ENCODE data around the gene PCP2.

The PCP2 gene

GRCh38 chr19:7670150-7670783 is 36.7 kb upstream of the PCP2 start:
- Mint-ChIP-seq H3K4me3 (peak overlapping the region; percentile 37), H3K27me3 (ENCODE audit: low read depth) (peaks cover 30% of the 10 kb centered on the region), H3K27ac (no peak overlapping the region), H3K4me1 (ENCODE audit: low read depth) (peaks cover 12% of the 10 kb centered on the region), H3K36me3 (ENCODE audit: low read depth) (no peaks in the 10 kb centered on the region), H3K9me3 (no peaks in the 10 kb centered on the region)

GRCh38 chr19:7669641-7670040 is 36.1 kb upstream of the PCP2 start:
- Mint-ChIP-seq H3K36me3 (ENCODE audit: low read depth) (no peaks in the 10 kb centered on the region), H3K4me3 (no peak overlapping the region), H3K27me3 (ENCODE audit: low read depth) (peaks cover 30% of the 10 kb centered on the region), H3K27ac (no peak overlapping the region), H3K9me3 (no peaks in the 10 kb centered on the region), H3K4me1 (ENCODE audit: low read depth) (peaks cover 12% of the 10 kb centered on the region)

- H3K27ac Mint-ChIP-seq = no peak within 1 kb of the TSS
- H3K27me3 Mint-ChIP-seq (ENCODE audit: low read depth) = peaks cover 23% of the 10 kb centered on the region
- H3K4me3 Mint-ChIP-seq = no peak within 1 kb of the TSS
- H3K4me1 Mint-ChIP-seq (ENCODE audit: low read depth) = peaks cover 9% of the 10 kb centered on the region
- no peaks in the 10 kb centered on the region for H3K36me3 Mint-ChIP-seq (ENCODE audit: low read depth)
- H3K9me3 Mint-ChIP-seq = no peaks in the 10 kb centered on the region
These were observed 35.3 kb upstream of the PCP2 start, which contains the start of gene RETN for GRCh38 chr19:7668842-7669241. RETN (plus strand) TSS chr19:7669049; CDS start chr19:7669327, 278 bp downstream.

GRCh38 chr19:7665076-7665475 is 31.6 kb upstream of the PCP2 start:
- no peak overlapping the region for H3K4me3 Mint-ChIP-seq
- peaks cover 2% of the 10 kb centered on the region for H3K4me1 Mint-ChIP-seq (ENCODE audit: low read depth)
- H3K36me3 Mint-ChIP-seq (ENCODE audit: low read depth) = no peaks in the 10 kb centered on the region
- H3K27me3 Mint-ChIP-seq (ENCODE audit: low read depth) = peaks cover 13% of the 10 kb centered on the region
- no peak overlapping the region for H3K27ac Mint-ChIP-seq
- H3K9me3 Mint-ChIP-seq = no peaks in the 10 kb centered on the region

DNA sequence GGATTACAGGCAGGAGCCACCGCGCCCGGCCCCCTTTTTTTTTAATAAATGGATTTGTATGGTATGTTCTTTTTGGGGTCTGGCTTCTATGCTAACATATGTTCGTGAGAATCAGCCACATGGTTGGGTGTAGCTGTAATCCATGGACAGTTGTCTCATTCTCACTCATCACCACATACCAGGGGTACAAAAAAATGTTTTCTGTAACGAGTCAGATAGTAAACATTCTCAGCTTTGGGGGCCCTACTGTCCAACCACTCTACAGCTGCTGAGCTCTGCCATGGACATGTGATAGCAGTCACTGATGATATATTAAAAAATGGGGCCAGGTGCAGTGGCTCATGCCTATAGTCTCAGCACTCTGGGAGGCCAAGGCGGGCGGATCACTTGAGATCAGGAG is 30.2 kb upstream of the PCP2 start:
- H3K4me3 Mint-ChIP-seq = no peak overlapping the region

DNA sequence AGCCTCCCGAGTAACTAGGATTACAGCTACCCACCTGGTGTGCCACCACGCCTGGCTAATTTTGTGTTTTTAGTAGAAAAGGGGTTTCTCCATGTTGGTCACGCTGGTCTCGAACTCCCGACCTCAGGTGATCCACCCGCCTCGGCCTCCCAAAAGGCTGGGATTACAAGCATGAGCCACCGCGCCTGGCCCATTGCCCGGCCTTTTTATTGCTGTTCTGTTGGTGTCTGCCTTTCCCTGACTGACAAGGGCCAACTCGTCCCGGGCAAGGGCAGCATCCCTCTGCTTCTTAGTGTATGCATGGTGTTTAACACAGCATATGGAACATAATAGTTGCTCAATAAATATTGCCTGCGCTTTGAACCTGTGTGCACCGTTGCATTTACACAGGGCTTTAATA is 29.1 kb upstream of the PCP2 start:
- Mint-ChIP-seq H3K27me3 (ENCODE audit: low read depth) (peaks cover 6% of the 10 kb centered on the region), H3K36me3 (ENCODE audit: low read depth) (no peaks in the 10 kb centered on the region)

More for the DNA sequence above, 30.2 kb upstream of the PCP2 start:
- peaks cover 6% of the 10 kb centered on the region for H3K27me3 Mint-ChIP-seq (ENCODE audit: low read depth)
- H3K9me3 Mint-ChIP-seq = no peaks in the 10 kb centered on the region
- H3K36me3 Mint-ChIP-seq (ENCODE audit: low read depth) = no peaks in the 10 kb centered on the region
- peaks cover under 1% of the 10 kb centered on the region for H3K4me1 Mint-ChIP-seq (ENCODE audit: low read depth)
- no peak overlapping the region for H3K27ac Mint-ChIP-seq

GRCh38 chr19:7661744-7662538 is 28.4 kb upstream of the PCP2 start:
- H3K4me1 Mint-ChIP-seq (ENCODE audit: low read depth) = peaks cover 9% of the 10 kb centered on the region
- no peak overlapping the region for H3K4me3 Mint-ChIP-seq
- H3K27me3 Mint-ChIP-seq (ENCODE audit: low read depth) = peaks cover 5% of the 10 kb centered on the region
- H3K36me3 Mint-ChIP-seq (ENCODE audit: low read depth) = no peaks in the 10 kb centered on the region
- no peak overlapping the region for H3K27ac Mint-ChIP-seq
- no peaks in the 10 kb centered on the region for H3K9me3 Mint-ChIP-seq

More for the DNA sequence above, 29.1 kb upstream of the PCP2 start:
- no peaks in the 10 kb centered on the region for H3K9me3 Mint-ChIP-seq
- no peak overlapping the region for H3K4me3 Mint-ChIP-seq
- H3K4me1 Mint-ChIP-seq (ENCODE audit: low read depth) = peaks cover 5% of the 10 kb centered on the region
- H3K27ac Mint-ChIP-seq = no peak overlapping the region

DNA sequence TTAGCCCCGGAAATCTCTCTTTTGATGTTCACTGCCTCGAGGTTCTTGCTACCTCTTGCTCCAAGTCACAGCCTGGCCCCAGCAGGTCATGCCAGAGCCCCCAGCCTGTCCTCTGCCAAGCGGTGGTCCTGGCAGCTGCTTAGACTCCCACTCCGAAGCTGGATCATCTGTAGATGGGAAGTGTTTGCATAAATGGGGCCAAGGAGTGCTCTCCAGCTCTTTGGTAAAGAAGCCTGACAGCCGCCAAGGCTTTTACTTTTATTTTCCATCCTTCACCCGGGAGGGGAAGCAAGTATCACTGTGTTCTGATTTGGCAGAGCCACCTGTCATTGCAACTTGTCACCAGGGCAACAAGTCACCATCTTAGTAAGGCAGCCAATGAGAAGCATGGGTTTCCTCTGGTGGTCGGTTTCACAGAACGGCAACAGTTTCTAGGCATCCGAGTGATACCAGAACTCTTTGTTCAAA is 24.7 kb upstream of the PCP2 start:
- H3K4me1 Mint-ChIP-seq (ENCODE audit: low read depth) = peaks cover 12% of the 10 kb centered on the region
- H3K9me3 Mint-ChIP-seq = no peaks in the 10 kb centered on the region
- H3K27me3 Mint-ChIP-seq (ENCODE audit: low read depth) = peaks cover 3% of the 10 kb centered on the region
- H3K36me3 Mint-ChIP-seq (ENCODE audit: low read depth) = no peaks in the 10 kb centered on the region
- peak overlapping the region; percentile 68 for H3K4me3 Mint-ChIP-seq
- H3K27ac Mint-ChIP-seq = peak overlapping the region; percentile 57

- Mint-ChIP-seq H3K27me3 (ENCODE audit: low read depth) (peaks cover 3% of the 10 kb centered on the region), H3K27ac (no peak overlapping the region)
These were observed 23.7 kb upstream of the PCP2 start for GRCh38 chr19:7657131-7657751.

DNA sequence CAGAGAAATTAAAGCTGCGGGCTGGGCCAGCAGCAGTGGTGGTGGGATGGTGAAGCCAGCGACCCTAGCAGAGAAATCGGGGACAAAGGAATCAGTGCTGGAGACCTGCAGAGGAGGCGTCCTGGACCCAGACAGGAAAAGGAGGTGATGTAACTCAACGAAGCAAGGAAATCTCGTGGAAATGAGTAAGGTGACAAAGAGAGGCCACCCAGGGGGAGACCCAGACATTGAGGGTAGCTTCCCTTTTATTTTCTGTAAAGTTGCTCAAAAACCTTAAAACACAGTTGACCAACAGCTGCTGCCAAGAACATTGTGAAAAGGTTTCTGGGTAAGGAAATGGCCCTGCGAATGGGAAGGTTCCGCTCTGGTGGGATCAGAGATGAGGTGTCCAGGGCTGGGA is 22.1 kb upstream of the PCP2 start:
- no peak overlapping the region for H3K4me3 Mint-ChIP-seq
- no peaks in the 10 kb centered on the region for H3K9me3 Mint-ChIP-seq
- H3K27me3 Mint-ChIP-seq (ENCODE audit: low read depth) = peaks cover 4% of the 10 kb centered on the region
- peaks cover 19% of the 10 kb centered on the region for H3K4me1 Mint-ChIP-seq (ENCODE audit: low read depth)
- H3K36me3 Mint-ChIP-seq (ENCODE audit: low read depth) = no peaks in the 10 kb centered on the region
- no peak overlapping the region for H3K27ac Mint-ChIP-seq

More at GRCh38 chr19:7657131-7657751, 23.7 kb upstream of the PCP2 start:
- H3K36me3 Mint-ChIP-seq (ENCODE audit: low read depth) = no peaks in the 10 kb centered on the region
- peaks cover 17% of the 10 kb centered on the region for H3K4me1 Mint-ChIP-seq (ENCODE audit: low read depth)
- no peak overlapping the region for H3K4me3 Mint-ChIP-seq
- H3K9me3 Mint-ChIP-seq = no peaks in the 10 kb centered on the region

DNA sequence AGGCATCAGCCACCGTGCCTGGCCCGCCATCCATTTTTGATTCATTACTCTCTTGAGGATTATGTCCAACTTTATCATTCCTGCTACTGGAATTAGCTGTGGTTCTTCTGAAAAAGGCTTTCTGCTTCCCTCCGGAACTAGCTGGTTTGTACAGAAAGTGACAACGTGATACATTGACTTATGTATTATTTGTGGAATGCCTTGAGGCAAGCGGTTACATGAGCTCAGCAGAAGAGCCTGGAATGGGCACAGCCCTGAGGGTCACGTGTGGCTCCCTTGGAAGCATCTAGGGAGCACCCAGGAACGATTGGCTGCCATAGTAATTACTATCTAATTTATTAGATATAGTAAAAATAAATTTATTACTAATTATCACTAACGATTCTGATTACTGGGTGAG is 20.9 kb upstream of the PCP2 start:
- H3K36me3 Mint-ChIP-seq (ENCODE audit: low read depth) = no peaks in the 10 kb centered on the region
- no peak overlapping the region for H3K27ac Mint-ChIP-seq
- H3K27me3 Mint-ChIP-seq (ENCODE audit: low read depth) = peaks cover 4% of the 10 kb centered on the region
- H3K4me1 Mint-ChIP-seq (ENCODE audit: low read depth) = peaks cover 19% of the 10 kb centered on the region
- H3K9me3 Mint-ChIP-seq = no peaks in the 10 kb centered on the region
- no peak overlapping the region for H3K4me3 Mint-ChIP-seq

- Mint-ChIP-seq H3K4me3 (peak overlapping the region; percentile 65), H3K27me3 (ENCODE audit: low read depth) (peaks cover 4% of the 10 kb centered on the region), H3K9me3 (no peaks in the 10 kb centered on the region), H3K27ac (peak overlapping the region; percentile 76), H3K36me3 (ENCODE audit: low read depth) (no peaks in the 10 kb centered on the region), H3K4me1 (ENCODE audit: low read depth) (peaks cover 12% of the 10 kb centered on the region)
These were observed 18.6 kb upstream of the PCP2 start for GRCh38 chr19:7652061-7652641.

- no peaks in the 10 kb centered on the region for H3K9me3 Mint-ChIP-seq
- H3K27me3 Mint-ChIP-seq (ENCODE audit: low read depth) = peaks cover 4% of the 10 kb centered on the region
- no peak overlapping the region for H3K27ac Mint-ChIP-seq
- H3K4me1 Mint-ChIP-seq (ENCODE audit: low read depth) = peaks cover 7% of the 10 kb centered on the region
- H3K4me3 Mint-ChIP-seq = no peak overlapping the region
- peaks cover 4% of the 10 kb centered on the region for H3K36me3 Mint-ChIP-seq (ENCODE audit: low read depth)
These were observed 16.6 kb upstream of the PCP2 start for GRCh38 chr19:7650148-7650547.

DNA sequence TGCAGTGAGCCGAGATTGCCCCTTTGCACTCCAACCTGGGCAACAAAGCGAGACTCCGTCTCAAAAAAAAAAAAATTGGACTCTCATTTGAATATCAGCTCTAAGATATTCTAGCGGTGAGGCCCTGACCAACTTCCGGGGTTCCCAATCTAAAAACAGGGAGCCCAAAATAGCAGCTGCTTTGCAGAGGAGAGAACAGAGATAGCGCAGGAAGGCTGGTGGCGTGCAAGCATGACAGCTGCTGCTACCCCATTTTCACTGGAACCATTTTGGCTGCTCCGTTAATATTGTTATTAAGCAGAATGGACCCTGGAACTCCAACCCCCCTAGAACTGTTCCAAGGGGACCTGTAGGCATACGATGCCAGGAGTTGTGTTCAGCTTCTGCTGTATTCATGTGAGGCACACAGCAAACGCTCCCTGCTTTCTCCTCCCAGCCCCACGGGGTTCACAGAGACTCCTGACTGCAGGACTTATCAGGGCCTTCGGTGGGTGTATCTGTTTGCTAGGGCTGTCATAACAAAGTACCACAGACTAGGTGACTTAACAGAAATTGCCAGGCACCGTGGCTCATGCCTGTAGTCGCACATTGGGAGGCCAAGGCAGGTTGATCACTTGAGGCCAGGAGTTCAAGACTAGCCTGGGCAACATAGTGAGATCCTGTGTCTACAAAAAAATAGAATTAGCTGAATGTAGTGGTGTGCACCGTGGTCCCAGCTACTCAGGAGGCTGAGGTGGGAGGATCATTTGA is 14.9 kb upstream of the PCP2 start:
- H3K4me1 Mint-ChIP-seq (ENCODE audit: low read depth) = peaks cover 7% of the 10 kb centered on the region
- no peak overlapping the region for H3K27ac Mint-ChIP-seq
- H3K9me3 Mint-ChIP-seq = no peaks in the 10 kb centered on the region
- peaks cover 8% of the 10 kb centered on the region for H3K36me3 Mint-ChIP-seq (ENCODE audit: low read depth)
- peaks cover 4% of the 10 kb centered on the region for H3K27me3 Mint-ChIP-seq (ENCODE audit: low read depth)
- H3K4me3 Mint-ChIP-seq = no peak overlapping the region

All from T-helper 1 cell treated with Interleukin-12 subunit alpha and Interleukin-12 subunit beta and Interleukin-4 antibody, amounts not matched to agents 30 μg/mL and 1 μg/mL, for 36 hours (primary cell).